GM18511 (cell line): ENCODE data around the gene CTRB1.

Experiments used
- ATAC-seq: cut with Tn5 transposase; IDR thresholded peaks from one replicate; pipeline ENCODE4 v1.9.1; 2021; ENCODE audit warnings: mild to moderate bottlenecking, moderate library complexity; ENCODE audit not compliant: unreplicated experiment

Gene CTRB1

DNA sequence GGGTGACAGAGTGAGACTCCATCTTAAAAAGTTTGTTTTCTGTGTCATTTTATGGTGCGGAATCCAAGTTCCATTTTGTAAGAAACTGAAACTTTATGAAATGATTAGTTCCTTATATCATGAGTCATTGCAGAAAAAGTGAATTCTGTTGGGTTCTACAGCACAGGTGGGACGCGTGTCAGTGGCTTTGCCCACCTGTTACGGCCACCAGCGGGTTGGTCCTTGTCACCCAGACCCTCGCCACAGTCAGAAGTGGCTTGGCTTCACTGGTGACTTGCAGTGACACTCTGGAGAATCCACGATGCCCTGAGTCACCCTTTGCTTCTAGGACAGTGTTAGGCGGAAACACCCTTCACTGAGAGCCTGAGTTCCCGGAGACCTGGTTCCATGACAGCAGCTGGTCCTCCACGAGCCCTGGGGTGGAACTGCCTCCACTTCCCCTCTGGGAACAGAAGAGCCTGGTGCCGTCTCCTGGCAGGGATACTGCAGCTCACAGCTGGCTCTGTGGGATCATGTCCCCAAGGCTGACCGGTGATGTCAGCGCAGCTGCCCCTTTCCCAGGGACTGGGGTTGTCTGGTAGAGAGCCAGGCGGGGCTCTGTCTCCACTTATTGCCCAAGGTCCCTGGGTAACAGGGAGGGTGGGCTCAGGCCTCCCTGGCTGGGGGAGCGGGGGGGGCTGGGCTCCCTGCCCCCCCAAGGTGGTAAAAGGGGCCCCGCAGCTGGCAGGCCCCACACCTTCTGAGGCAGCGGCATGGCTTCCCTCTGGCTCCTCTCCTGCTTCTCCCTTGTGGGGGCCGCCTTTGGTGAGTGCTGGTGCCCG, at the start of gene CTRB1:
CTRB1 (plus strand) TSS at position 733 of the 821 bp plus-strand sequence; CDS start at position 753, 20 bp downstream.
- peak; percentile 79 for ATAC-seq

DNA sequence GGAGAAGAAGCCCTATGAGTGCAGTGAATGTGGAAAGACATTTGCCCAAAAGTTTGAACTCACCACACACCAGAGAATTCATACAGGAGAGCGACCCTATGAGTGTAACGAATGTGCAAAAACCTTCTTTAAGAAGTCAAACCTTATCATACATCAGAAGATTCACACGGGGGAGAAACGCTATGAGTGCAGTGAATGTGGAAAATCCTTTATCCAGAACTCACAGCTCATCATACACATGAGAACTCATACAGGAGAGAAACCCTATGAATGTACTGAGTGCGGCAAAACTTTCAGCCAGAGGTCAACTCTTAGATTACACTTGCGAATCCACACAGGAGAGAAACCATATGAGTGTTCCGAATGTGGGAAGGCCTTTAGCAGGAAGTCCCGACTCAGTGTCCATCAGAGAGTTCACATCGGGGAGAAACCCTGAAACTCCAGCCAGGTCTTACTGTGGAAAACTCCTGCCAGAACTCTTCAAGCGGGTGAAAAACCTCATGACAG, 48.8 kb upstream of the CTRB1 start:
- no peak for ATAC-seq

DNA sequence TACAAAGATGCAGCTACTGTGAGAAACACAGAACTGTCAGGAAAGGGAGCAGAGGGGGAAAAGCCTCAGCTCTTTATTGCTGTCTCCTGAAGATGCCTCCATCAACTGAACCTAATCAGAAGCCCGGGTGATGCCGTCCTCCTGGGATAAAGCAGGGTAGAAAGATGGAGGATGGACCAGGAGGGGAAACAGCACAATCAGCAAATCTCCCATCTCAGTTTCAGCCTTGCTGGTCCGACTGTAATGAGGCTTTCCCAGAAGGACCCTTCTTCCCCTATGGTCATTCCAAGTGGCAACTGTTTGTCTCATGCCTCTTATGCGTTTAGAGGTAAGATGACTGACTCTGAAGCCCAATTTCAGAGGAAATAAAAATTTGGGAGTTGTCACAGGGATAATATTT, 46.2 kb upstream of the CTRB1 start:
- ATAC-seq: no peak

- no peak for ATAC-seq
These were observed 43.7 kb upstream of the CTRB1 start for GRCh38 chr16:75175074-75175473.

DNA sequence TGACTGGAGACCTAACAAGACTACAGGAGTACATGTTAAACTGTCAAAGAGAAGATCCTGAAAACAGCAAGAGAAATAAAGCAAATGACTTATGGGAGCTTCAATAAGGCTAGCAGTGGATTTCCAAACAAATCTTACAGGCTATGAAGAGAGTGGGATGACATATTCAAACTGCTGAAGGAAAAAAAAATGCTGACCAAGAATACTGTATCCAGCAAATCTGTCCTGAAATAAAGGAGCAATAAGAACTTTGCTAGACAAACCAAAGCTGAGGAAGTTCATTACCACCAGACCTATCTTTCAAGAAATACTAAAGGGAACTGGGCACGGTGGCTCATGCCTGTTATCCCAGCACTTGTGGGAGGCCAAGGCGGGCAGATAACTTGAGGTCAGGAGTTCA, 41.9 kb upstream of the CTRB1 start:
- no peak for ATAC-seq

DNA sequence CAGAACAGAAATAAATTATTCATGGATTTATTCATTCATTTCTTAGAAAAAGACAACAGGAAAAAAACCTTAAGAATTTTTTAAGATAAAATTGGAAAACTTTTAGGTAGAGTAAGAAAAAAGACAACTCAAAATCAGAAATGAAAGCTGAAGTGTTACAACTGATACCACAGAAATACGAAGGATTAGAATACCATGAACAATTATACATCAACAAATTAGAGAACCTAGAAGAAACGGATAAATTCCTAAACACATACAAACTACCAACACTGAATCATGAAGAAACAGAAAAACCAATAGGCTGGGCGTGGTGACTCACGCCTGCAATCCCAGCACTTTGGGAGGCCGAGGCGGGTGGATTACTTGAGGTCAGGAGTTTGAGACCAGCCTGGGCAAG, 39.6 kb upstream of the CTRB1 start:
- no peak for ATAC-seq

DNA sequence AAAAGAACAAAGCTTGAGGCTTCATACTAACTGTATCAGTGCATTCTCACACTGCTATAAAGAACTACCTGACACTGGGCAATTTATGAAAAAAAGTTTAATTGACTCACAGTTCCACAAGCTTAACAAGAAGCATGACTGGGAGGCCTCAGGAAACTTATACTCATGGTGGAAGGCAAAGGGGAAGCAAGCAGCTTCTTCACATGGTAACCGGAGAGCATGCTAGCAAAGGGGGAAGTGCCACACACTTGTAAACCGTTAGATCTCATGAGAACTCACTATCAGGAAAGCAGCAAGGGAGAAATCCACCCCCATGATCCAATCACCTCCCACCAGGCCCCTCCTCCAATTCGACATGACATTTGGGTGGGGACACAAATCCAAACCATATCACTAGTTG, 37.2 kb upstream of the CTRB1 start:
- ATAC-seq: no peak

DNA sequence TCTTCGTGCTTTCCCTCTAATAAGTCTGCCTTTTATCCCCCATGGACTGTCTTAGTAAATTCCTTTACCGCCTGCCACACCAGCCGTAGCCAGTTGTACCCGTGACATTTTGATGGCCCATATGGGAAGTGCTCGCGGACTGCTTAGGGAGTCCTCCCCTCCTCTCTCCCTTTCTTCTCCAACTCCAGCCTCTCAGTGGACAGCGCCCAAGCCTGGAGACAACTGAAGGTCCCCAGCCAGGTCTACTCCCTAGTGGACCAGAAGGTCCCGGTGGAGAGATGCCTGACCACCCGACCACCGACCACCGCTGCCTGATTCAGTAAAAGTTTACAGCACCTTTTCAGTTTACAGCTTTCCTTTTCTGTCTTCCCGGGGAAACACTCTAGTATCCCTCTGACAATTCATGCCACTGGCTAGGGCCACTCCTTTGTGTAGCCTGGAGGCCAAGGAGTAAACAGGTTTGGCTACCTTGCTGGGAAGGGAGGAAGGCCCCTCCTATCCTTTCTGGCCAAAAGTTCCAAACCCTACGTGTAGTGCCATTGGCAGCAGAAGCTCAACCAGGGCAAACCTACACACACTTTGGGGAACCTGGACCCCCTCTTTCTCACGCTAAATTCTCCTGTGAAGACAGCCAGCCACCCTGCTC, 29.8 kb upstream of the CTRB1 start:
- ATAC-seq: no peak

GRCh38 chr16:75189638-75190245, 29.0 kb upstream of the CTRB1 start:
- ATAC-seq: no peak

- ATAC-seq: no peak
These were observed 26.1 kb upstream of the CTRB1 start for GRCh38 chr16:75192606-75193264.

GRCh38 chr16:75193265-75193650, 25.5 kb upstream of the CTRB1 start:
- ATAC-seq: no peak

DNA sequence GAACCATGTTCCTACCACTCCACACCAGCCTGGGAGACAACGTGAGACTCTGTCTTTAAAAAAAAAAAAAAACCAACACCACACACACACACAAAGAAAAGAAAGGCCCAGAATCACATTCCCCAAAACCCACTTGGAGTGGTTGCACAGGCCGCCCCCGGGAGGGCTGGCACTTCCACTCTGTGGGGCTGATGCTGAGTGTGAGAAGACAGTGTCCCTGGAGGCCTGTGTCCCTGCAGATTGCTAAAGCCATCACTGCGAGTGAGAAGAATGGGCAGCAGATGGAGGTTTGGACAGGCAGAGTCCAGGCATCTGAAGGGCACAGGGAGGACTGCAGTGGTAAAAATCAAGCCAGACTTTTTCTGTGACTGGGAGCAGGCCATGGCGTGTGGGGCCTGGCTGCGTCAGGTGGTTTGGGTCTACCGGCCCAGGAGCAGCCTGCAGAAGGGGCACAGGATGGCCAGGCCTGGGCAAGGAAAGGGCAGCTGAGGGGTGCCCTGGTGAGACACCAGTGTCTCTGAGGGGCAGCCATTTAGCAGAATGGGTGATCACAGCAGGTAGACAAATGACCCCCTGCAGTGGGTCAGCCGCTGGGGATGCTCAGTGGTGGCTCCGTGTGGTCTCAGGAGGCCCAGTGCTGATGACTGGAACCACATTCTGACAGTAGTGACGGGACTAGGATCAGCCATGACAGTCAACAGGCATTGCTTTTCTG, 24.9 kb upstream of the CTRB1 start:
- ATAC-seq: no peak

DNA sequence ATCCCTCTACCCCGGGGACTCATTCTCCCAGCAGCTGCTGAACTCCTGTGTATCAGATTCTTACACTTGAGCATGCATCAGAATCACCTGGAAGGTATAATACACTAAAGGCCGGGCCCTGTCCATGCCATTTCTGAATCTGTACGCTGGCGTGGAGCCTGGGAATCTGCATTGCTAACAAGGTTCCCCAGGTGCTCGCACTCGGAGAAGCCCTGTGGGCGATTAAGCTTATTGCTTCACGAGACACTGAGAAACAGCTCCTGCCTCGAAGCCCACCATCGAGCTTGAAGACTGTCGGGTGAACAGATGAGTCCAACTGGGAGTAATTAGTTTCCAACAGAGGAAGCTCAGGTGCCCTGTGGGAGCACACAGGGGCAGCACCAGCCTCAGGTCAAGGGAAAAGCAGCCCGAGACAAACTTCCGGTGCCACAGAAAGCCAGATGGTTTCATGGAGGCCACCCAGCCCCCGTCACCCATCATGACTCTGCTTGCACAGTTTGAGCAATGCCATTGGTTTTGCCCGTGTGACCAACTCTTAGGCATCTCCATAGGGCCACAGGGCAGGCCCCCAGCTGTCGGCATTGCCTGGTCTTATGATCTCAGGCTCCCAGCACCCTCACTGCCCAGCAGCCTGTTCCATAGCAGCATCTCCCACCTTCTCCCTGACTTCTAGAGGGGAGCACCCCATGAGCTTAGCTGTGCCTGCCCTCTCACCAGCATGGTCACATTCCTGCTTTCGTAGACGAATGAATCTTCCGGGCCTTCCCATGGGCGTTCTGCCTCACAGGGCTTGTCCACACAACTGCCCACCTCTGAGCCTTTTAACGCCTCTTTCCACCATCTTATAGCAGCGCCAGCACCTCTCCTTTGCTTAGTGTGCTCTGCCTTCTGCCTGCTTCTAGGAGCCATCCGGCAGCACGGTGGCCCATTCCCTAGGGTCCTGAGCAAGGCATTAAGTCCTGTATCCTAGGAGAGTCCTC, 22.7 kb upstream of the CTRB1 start:
- ATAC-seq: no peak

DNA sequence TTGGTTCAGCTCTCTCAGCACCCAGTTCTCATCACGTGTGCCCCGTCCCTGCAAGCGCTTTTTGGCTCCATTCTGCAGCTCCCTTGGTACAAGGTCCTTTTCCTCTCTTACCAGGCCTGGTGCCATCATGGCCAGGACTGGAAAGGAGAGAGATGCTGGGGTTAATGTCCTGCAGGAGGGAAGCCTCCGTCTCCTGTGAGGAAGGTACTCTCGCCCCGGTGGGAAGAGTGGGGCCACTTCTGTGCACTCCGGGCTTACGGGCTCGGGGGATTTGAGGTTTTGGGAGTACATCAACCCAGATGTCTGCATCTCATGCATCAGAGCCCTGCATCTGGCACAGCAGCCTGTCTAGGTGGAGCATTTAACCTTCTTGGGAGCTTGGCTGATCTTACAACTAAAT, 22.0 kb upstream of the CTRB1 start:
- ATAC-seq: no peak

- ATAC-seq: no peak
These were observed 21.2 kb upstream of the CTRB1 start for GRCh38 chr16:75197522-75198134.

DNA sequence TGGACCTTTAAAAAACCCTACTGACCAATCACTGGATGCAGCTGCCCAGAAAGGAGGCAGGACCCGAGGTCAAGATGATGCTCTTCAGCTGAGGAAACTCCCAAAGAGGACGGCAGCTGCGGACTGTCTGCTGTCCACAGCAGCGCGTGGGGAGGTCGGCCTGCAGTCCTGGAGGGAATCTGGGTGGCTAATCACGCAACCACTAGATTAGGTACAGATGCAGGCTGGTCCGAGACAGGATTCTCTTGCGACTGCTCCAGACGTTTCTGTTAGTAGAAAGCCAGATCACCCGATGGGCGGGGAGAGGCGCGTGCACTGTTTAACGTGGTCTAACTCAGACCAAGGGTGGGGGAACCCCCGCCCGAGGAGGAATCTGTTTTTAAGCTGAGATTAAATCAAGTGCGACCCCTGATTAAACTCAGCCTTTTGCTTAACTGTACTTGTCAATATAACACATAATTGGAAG, 20.6 kb upstream of the CTRB1 start:
- no peak for ATAC-seq

- ATAC-seq: no peak
These were observed 16.7 kb upstream of the CTRB1 start for GRCh38 chr16:75202069-75202590.

DNA sequence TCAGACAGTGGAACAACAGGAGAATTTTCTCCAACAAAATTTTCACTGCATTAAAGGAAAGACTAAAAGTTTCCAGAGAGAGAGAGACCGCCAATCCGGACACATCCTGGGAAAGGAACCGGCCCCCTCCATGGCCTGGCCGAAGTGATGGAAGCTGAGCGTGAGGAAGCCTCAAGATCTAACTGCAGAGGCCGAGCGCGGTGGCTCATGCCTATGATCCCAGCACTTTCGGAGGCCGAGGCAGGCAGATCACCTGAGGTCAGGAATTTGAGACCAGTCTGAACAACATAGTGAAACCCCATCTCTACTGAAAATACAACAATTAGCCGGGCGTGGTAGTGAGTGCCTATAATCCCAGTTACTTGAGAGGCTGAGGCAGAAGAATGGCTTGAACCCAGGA, 15.7 kb upstream of the CTRB1 start:
- ATAC-seq: no peak
